ENCODE data around the gene FIG4. TPM values are rescaled to one million over a fixed set of nuclear protein-coding genes. Genes with fewer than 3 reads are reported as not detected.

Gene FIG4
- total and polyA plus RNA-seq, 2 experiments from 2014 or later, result 8.0 to 10.9 TPM

- no peak for DNase-seq (ENCODE audit: low spot score)
- Histone ChIP-seq H3K36me3 (replicated peaks; ENCODE audit: insufficient read depth, low read depth) (no peaks in the 10 kb centered on the region), H3K27ac (no peak overlapping the region), H3K4me1 (ENCODE audit: insufficient read depth) (no peaks in the 10 kb centered on the region), H3K79me2 (no peaks in the 10 kb centered on the region), H3K4me2 (no peak overlapping the region), H3K9me3 (ENCODE audit: low read depth) (no peaks in the 10 kb centered on the region), H2AFZ (no peak overlapping the region), H3K9me2 (replicated peaks; ENCODE audit: insufficient read depth) (no peaks in the 10 kb centered on the region), H3K4me3 (no peak overlapping the region), H3K27me3 (no peaks in the 10 kb centered on the region), H4K20me1 (ENCODE audit: insufficient read depth, poor library complexity, severe bottlenecking) (no peaks in the 10 kb centered on the region)
- 86% methylated on average over 4 of the region's 4 CpGs for WGBS (ENCODE audit: low lambda C conversion rate, missing lambda C conversion rate)
- TF ChIP-seq EZH2 (IDR thresholded peaks at IDR 0.05; ENCODE audit: borderline replicate concordance) (no peak), EZH2phosphoT487 (IDR thresholded peaks at IDR 0.05; ENCODE audit: low read depth, severe bottlenecking, unreplicated experiment) (no peak), CTCF (IDR thresholded peaks at IDR 0.05; ENCODE audit: poor library complexity) (no peak)
Observed at GRCh38 chr6:109669811-109670210, 21.3 kb upstream of the FIG4 start.

GRCh38 chr6:109671733-109672132, 19.4 kb upstream of the FIG4 start:
- H3K27ac ChIP-seq, result no peak overlapping the region
- TF ChIP-seq EZH2phosphoT487 (IDR thresholded peaks at IDR 0.05; ENCODE audit: low read depth, severe bottlenecking, unreplicated experiment), result no peak
- TF ChIP-seq CTCF (IDR thresholded peaks at IDR 0.05; ENCODE audit: poor library complexity), result no peak
- no peak for TF ChIP-seq EZH2 (IDR thresholded peaks at IDR 0.05; ENCODE audit: borderline replicate concordance)
- H3K79me2 ChIP-seq, result no peaks in the 10 kb centered on the region
- H3K9me2 ChIP-seq (replicated peaks; ENCODE audit: insufficient read depth), result no peaks in the 10 kb centered on the region
- no peak overlapping the region for H3K4me3 ChIP-seq
- H3K27me3 ChIP-seq, result no peaks in the 10 kb centered on the region
- H2AFZ ChIP-seq, result no peak overlapping the region
- no peaks in the 10 kb centered on the region for H3K36me3 ChIP-seq (replicated peaks; ENCODE audit: insufficient read depth, low read depth)
- no peaks in the 10 kb centered on the region for H3K9me3 ChIP-seq (ENCODE audit: low read depth)
- no peaks in the 10 kb centered on the region for H3K4me1 ChIP-seq (ENCODE audit: insufficient read depth)
- no peaks in the 10 kb centered on the region for H4K20me1 ChIP-seq (ENCODE audit: insufficient read depth, poor library complexity, severe bottlenecking)
- H3K4me2 ChIP-seq, result no peak overlapping the region
- no peak for DNase-seq (ENCODE audit: low spot score)
- 79% methylated on average over 2 of the region's 2 CpGs for WGBS (ENCODE audit: low lambda C conversion rate, missing lambda C conversion rate)

- DNase-seq (ENCODE audit: low spot score), result no peak
- Histone ChIP-seq H3K79me2 (no peaks in the 10 kb centered on the region), H3K9me3 (ENCODE audit: low read depth) (no peaks in the 10 kb centered on the region), H3K36me3 (replicated peaks; ENCODE audit: insufficient read depth, low read depth) (no peaks in the 10 kb centered on the region), H3K4me3 (no peak overlapping the region), H3K27ac (no peak overlapping the region), H3K27me3 (no peaks in the 10 kb centered on the region), H3K9me2 (replicated peaks; ENCODE audit: insufficient read depth) (no peaks in the 10 kb centered on the region), H4K20me1 (ENCODE audit: insufficient read depth, poor library complexity, severe bottlenecking) (no peaks in the 10 kb centered on the region), H3K4me1 (ENCODE audit: insufficient read depth) (no peaks in the 10 kb centered on the region), H2AFZ (no peak overlapping the region), H3K4me2 (no peak overlapping the region)
- WGBS (ENCODE audit: low lambda C conversion rate, missing lambda C conversion rate), result 77% methylated on average over 1 of the region's 1 CpG
- TF ChIP-seq EZH2phosphoT487 (IDR thresholded peaks at IDR 0.05; ENCODE audit: low read depth, severe bottlenecking, unreplicated experiment), result no peak
- TF ChIP-seq CTCF (IDR thresholded peaks at IDR 0.05; ENCODE audit: poor library complexity), result no peak
- no peak for TF ChIP-seq EZH2 (IDR thresholded peaks at IDR 0.05; ENCODE audit: borderline replicate concordance)
Observed at GRCh38 chr6:109672175-109672574, 18.9 kb upstream of the FIG4 start.

GRCh38 chr6:109672839-109673238, 18.3 kb upstream of the FIG4 start:
- Histone ChIP-seq H3K4me3 (no peak overlapping the region), H3K9me2 (replicated peaks; ENCODE audit: insufficient read depth) (no peaks in the 10 kb centered on the region), H3K79me2 (peaks cover 1% of the 10 kb centered on the region), H3K27ac (no peak overlapping the region), H3K4me1 (ENCODE audit: insufficient read depth) (no peaks in the 10 kb centered on the region), H3K4me2 (no peak overlapping the region), H3K27me3 (no peaks in the 10 kb centered on the region), H2AFZ (no peak overlapping the region), H4K20me1 (ENCODE audit: insufficient read depth, poor library complexity, severe bottlenecking) (no peaks in the 10 kb centered on the region), H3K36me3 (replicated peaks; ENCODE audit: insufficient read depth, low read depth) (no peaks in the 10 kb centered on the region), H3K9me3 (ENCODE audit: low read depth) (no peaks in the 10 kb centered on the region)
- no peak for DNase-seq (ENCODE audit: low spot score)
- TF ChIP-seq EZH2phosphoT487 (IDR thresholded peaks at IDR 0.05; ENCODE audit: low read depth, severe bottlenecking, unreplicated experiment), result no peak
- TF ChIP-seq EZH2 (IDR thresholded peaks at IDR 0.05; ENCODE audit: borderline replicate concordance), result no peak
- TF ChIP-seq CTCF (IDR thresholded peaks at IDR 0.05; ENCODE audit: poor library complexity), result no peak
